Peyer's patch (tissue), 4 donors: ENCODE results near the gene RBPJ. TPM values are rescaled to one million over a fixed set of nuclear protein-coding genes. Genes with fewer than 3 reads are reported as not detected.

Experiments
- DNase-seq, 3 donors: peaks; one replicate each; pipeline ENCODE4 v3.0.0-alpha.2; 2017 to 2019
- H3K27ac ChIP-seq, 4 donors: fragments of 200-600 bp; sonication (generic); one replicate each; pipeline ENCODE4 v1.5.1; 2016 to 2019
- H3K27me3 ChIP-seq, 2 donors: fragments of 200-600 bp; sonication (generic); one replicate each; pipeline ENCODE4 v1.5.1; 2019
- H3K36me3 ChIP-seq, 3 donors: fragments of 200-600 bp; sonication (generic); one replicate each; pipeline ENCODE4 v1.5.1; 2016 to 2019
- H3K4me1 ChIP-seq, 4 donors: fragments of 200-600 bp; sonication (generic); one replicate each; pipeline ENCODE4 v1.5.1; 2016 to 2019
- H3K4me3 ChIP-seq, 4 donors: fragments of 200-600 bp; sonication (generic); 1 replicate in 3 of 4; 2 replicates in 1 of 4; pipeline ENCODE4 v1.5.1; 2016 to 2019; ENCODE audit warnings: mild to moderate bottlenecking in 1 of 4
- H3K9me3 ChIP-seq, 4 donors: fragments of 200-600 bp; sonication (generic); one replicate each; pipeline ENCODE4 v1.5.1; 2016 to 2019; ENCODE audit warnings: mild to moderate bottlenecking in 1 of 4
- POLR2A ChIP-seq, 2 donors: fragments of 450-650 bp; IDR thresholded peaks; one replicate each; pipeline ENCODE4 v1.5.1; 2017; ENCODE audit warnings: antibody characterized with exemption in 2 of 2, mild to moderate bottlenecking in 2 of 2, moderate library complexity in 2 of 2
- total RNA-seq, 4 donors: library from RNA; depleted of rRNA; stranded (reverse); fragments of >200 nt; gene quantifications; one replicate each; pipeline ENCODE4 v1.1.0, GENCODE V29; 2016
- TF ChIP-seq, protein P1 (sequence below), 6 experiments: fragments of 450-650 bp in 4 of 6; fragments of 200-600 bp in 2 of 6; sonication (generic) in 1 of 6; IDR thresholded peaks; one replicate each; pipeline ENCODE4 v1.5.1; 2017 to 2019; ENCODE audit warnings: antibody characterized with exemption in 6 of 6, mild to moderate bottlenecking in 3 of 6, moderate library complexity in 1 of 6

Gene RBPJ
- total RNA-seq, 4 donors from 2014 or later = 27.6 to 105 (median 42.8) TPM

DNA sequence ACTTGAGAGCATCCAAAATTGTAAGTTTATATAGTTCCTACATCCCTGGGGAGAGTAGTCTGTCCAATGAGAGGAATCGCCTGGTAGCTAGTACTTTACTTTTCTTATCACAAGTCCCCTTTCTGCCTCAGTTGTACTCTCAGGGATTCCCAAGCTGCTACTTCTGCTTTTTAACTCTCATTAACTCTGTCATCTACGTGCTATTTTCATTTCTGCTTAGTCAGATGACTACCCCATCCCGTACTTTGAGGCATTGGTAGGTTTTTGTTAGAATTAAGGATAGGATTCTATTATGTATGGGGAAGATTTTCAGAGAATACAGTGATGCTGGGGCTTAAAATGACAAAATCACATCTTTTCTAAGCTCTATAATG is 24.7 kb downstream of the RBPJ start:
- TF ChIP-seq, protein P1, sequence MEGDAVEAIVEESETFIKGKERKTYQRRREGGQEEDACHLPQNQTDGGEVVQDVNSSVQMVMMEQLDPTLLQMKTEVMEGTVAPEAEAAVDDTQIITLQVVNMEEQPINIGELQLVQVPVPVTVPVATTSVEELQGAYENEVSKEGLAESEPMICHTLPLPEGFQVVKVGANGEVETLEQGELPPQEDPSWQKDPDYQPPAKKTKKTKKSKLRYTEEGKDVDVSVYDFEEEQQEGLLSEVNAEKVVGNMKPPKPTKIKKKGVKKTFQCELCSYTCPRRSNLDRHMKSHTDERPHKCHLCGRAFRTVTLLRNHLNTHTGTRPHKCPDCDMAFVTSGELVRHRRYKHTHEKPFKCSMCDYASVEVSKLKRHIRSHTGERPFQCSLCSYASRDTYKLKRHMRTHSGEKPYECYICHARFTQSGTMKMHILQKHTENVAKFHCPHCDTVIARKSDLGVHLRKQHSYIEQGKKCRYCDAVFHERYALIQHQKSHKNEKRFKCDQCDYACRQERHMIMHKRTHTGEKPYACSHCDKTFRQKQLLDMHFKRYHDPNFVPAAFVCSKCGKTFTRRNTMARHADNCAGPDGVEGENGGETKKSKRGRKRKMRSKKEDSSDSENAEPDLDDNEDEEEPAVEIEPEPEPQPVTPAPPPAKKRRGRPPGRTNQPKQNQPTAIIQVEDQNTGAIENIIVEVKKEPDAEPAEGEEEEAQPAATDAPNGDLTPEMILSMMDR (IDR thresholded peaks at IDR 0.05) = no peak
- TF ChIP-seq POLR2A (IDR thresholded peaks at IDR 0.05) = no peak
- Histone ChIP-seq H3K36me3 (no peaks in the 10 kb centered on the region), H3K4me3 (no peak overlapping the region), H3K27ac (no peak overlapping the region), H3K27me3 (no peaks in the 10 kb centered on the region), H3K4me1 (peaks cover 0 to 10% (median 0%) of the 10 kb centered on the region in 4 donors), H3K9me3 (no peaks in the 10 kb centered on the region)
- no peak for DNase-seq

DNA sequence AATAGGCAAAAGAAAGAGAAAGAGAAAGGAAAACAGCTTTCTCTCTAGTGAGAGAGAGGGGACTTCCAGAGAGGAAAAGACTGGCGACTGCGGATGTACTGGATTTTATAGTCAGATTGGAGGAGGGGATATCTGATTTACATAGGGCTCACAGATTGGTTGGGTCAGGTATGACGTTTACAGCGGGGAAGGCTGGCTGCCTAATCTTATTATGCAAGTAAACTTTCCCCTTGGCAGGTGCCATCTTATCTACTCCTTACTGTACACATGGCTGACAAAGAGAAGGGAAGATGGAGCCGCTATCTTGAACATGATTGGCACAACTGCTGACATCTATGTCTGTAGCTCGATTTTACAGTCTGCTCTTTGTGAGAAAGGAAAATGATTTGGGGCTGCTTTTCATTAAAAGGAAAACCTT is 25.4 kb downstream of the RBPJ start:
- H3K4me3 ChIP-seq = no peak overlapping the region
- no peaks in the 10 kb centered on the region for H3K27me3 ChIP-seq
- peaks cover 0 to 10% (median 0%) of the 10 kb centered on the region in 4 donors for H3K4me1 ChIP-seq
- no peak for DNase-seq
- H3K27ac ChIP-seq = no peak overlapping the region
- TF ChIP-seq, protein P1 (IDR thresholded peaks at IDR 0.05) = no peak
- no peak for TF ChIP-seq POLR2A (IDR thresholded peaks at IDR 0.05)
- no peaks in the 10 kb centered on the region for H3K36me3 ChIP-seq
- H3K9me3 ChIP-seq = no peaks in the 10 kb centered on the region

DNA sequence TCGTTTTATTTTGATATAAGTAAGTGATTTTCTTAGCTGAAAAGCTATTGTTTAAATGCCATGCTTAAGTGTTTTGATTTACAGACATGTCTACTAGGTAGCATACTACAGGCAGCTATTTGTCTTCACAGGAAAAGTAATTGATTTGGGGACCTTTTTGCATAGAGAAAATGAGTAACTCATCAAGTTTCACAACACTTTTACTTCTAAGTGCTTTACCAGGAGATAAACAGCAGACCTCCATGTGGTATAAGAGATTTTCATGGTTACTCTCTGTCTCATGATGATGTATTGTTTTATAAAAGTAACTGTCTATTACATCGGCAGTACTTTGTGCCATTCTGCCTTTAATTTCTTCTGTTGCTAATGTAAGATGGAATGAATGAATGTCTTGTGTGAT is 28.7 kb downstream of the RBPJ start:
- Histone ChIP-seq H3K36me3 (no peaks in the 10 kb centered on the region), H3K4me3 (no peak overlapping the region)

DNA sequence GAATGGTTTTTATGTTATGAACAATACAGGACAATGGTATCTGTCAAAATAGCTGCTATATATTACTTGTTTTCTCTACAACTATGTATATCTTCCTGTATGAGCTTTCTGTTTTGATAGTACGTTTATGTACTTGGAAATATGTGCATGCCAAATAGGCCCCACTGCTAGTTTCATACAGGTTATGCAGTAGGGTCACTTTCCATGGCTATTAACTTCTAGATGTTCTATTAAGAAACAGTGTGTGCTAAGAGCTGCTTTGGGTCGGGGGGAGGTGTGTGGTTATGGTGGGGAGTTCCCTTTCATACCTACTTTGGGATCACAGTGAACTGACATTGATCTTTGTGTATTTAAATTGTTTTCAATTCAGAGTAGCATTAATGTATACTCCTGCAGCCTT is 30.9 kb downstream of the RBPJ start:
- peaks cover 0 to 13% (median 0%) of the 10 kb centered on the region in 4 donors for H3K4me1 ChIP-seq
- TF ChIP-seq, protein P1 (IDR thresholded peaks at IDR 0.05) = no peak
- TF ChIP-seq POLR2A (IDR thresholded peaks at IDR 0.05) = no peak
- no peaks in the 10 kb centered on the region for H3K9me3 ChIP-seq
- no peak overlapping the region for H3K27ac ChIP-seq
- no peaks in the 10 kb centered on the region for H3K36me3 ChIP-seq
- no peaks in the 10 kb centered on the region for H3K27me3 ChIP-seq
- DNase-seq = no peak
- H3K4me3 ChIP-seq = no peak overlapping the region

More for the DNA sequence above, 28.7 kb downstream of the RBPJ start:
- H3K4me1 ChIP-seq = peaks cover 0 to 1% (median 0%) of the 10 kb centered on the region in 4 donors
- TF ChIP-seq, protein P1 (IDR thresholded peaks at IDR 0.05) = no peak
- no peak for TF ChIP-seq POLR2A (IDR thresholded peaks at IDR 0.05)
- H3K27ac ChIP-seq = no peak overlapping the region
- no peaks in the 10 kb centered on the region for H3K27me3 ChIP-seq
- no peaks in the 10 kb centered on the region for H3K9me3 ChIP-seq
- no peak for DNase-seq

DNA sequence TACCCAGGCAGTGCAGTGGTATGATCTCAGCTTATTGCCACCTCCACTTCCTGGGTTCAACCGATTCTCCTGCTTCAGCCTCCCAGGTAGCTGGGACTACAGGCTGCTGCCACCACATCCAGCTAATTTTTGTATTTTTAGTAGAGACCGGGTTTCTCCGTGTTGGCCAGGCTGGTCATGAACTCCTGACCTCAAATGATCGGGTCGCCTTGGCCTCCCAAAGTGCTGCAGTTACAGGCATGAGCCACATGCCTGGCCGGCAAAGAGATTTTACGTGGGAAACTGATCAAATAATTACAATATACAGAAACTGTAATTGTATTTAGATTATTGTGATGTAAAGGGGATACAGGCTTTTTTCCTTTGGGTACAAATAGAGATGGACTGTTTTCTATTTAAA is 33.7 kb downstream of the RBPJ start:
- Histone ChIP-seq H3K4me3 (no peak overlapping the region), H3K27ac (no peak overlapping the region), H3K27me3 (no peaks in the 10 kb centered on the region), H3K36me3 (no peaks in the 10 kb centered on the region), H3K9me3 (no peaks in the 10 kb centered on the region), H3K4me1 (peaks cover 0 to 13% (median 0%) of the 10 kb centered on the region in 4 donors)
- TF ChIP-seq, protein P1 (IDR thresholded peaks at IDR 0.05) = no peak
- no peak for TF ChIP-seq POLR2A (IDR thresholded peaks at IDR 0.05)
- DNase-seq = no peak
